Right lobe of liver (tissue), 6 donors: ENCODE data around the gene RUSF1. TPM values are rescaled to one million over a fixed set of nuclear protein-coding genes. Genes with fewer than 3 reads are reported as not detected.

ENCODE experiments used
- ATAC-seq, 4 donors: fragments of 200-7000 bp; cut with Tn5 transposase; one replicate each; pipeline ENCODE4 v1.9.1; 2020; ENCODE audit warnings: mild to moderate bottlenecking in 4 of 4, moderate library complexity in 4 of 4
- DNase-seq, 3 donors: peaks; one replicate each; pipeline ENCODE4 v3.0.0-alpha.2; 2020
- H3K27ac ChIP-seq, 3 donors: fragments of 200-600 bp; one replicate each; pipeline ENCODE4 v1.8.0; 2022
- H3K27me3 ChIP-seq, 2 donors: fragments of 200-600 bp; one replicate each; pipeline ENCODE4 v1.8.0; 2022
- H3K36me3 ChIP-seq, 4 donors: fragments of 200-600 bp; sonication (generic) in 1 of 4; one replicate each; pipeline versions ENCODE4 v1.5.1 to v1.8.0; 2017 to 2022; ENCODE audit warnings: control low read depth in 1 of 4
- H3K4me1 ChIP-seq, 4 donors: fragments of 200-600 bp; sonication (generic) in 1 of 4; one replicate each; pipeline versions ENCODE4 v1.5.1 to v1.8.0; 2017 to 2022; ENCODE audit warnings: control low read depth in 1 of 4
- H3K4me3 ChIP-seq, 3 donors: fragments of 200-600 bp; one replicate each; pipeline ENCODE4 v1.8.0; 2022
- H3K9me3 ChIP-seq, 4 donors: fragments of 200-600 bp; sonication (generic) in 1 of 4; one replicate each; pipeline versions ENCODE4 v1.5.1 to v1.8.0; 2017 to 2022; ENCODE audit warnings: control low read depth in 1 of 4
- CTCF ChIP-seq, 4 donors: fragments of 200-600 bp in 3 of 4; fragments of 450-650 bp in 1 of 4; IDR thresholded peaks; one replicate each; pipeline versions ENCODE4 v1.5.1 to v1.8.0; 2016 to 2022; ENCODE audit warnings: antibody characterized with exemption in 4 of 4, mild to moderate bottlenecking in 2 of 4
- POLR2A ChIP-seq: fragments of 450-650 bp; IDR thresholded peaks from one replicate; pipeline ENCODE4 v1.6.1; 2017; ENCODE audit warnings: antibody characterized with exemption, mild to moderate bottlenecking
- WGBS: methylation state at CpG from one replicate; pipeline ENCODE4 v1.1.6; 2018; ENCODE audit warnings: low coverage, low lambda C conversion rate; ENCODE audit not compliant: insufficient coverage; ENCODE audit errors: missing lambda C conversion rate; 5-methylcytosine and 5-hydroxymethylcytosine counted together
- intact Hi-C, 2 donors: fragments of 100-400 bp; cut with DNase I; formaldehyde crosslinking; loops; one replicate each; pipeline versions ENCODE4 v1.11.2 to v1.14.1; 2022
- total RNA-seq, 6 experiments: library from RNA; depleted of rRNA in 2 of 6; stranded (reverse); fragments of >200 nt in 2 of 6; fragmentation: NEBNext Ultra II Directional in 3 of 6; extraction: Animal tissue kit (Norgen Biotek cat#: 25700) in 3 of 6; gene quantifications; one replicate each; pipeline versions ENCODE4 v1.1.0 to v1.2.4, GENCODE V29; 2016 to 2023
- donor health status: DM: no; HTN: yes; CAD: no.
- donor health status: DM: no; HTN: no; CAD: no.
- donor health status: DM: no; HTN: no; CAD: no.
- donor health status: DM: no; HTN: yes; CAD: no.
- donor health status: DM: no; HTN: yes; CAD: no.

The RUSF1 gene
- total RNA-seq, 6 experiments from 2014 or later, result 35.8 to 70.3 (median 54.5) TPM

GRCh38 chr16:31498493-31498892, 9.7 kb downstream of the RUSF1 start:
- 100% methylated on average over 6 of the region's 8 CpGs for WGBS

GRCh38 chr16:31496670-31497069, 11.5 kb downstream of the RUSF1 start:
- intact Hi-C loops, result no loop called here
- H3K27me3 ChIP-seq, result no peaks in the 10 kb centered on the region
- H3K4me3 ChIP-seq, result no peak overlapping the region
- no peak overlapping the region for H3K27ac ChIP-seq
- no peaks in the 10 kb centered on the region for H3K9me3 ChIP-seq
- H3K36me3 ChIP-seq, result peaks cover 0 to 53% (median 12%) of the 10 kb centered on the region in 4 donors
- peaks cover 0 to 13% (median 4%) of the 10 kb centered on the region in 4 donors for H3K4me1 ChIP-seq
- no CpG with 5 or more reads among the region's 10 CpGs for WGBS
- DNase-seq, result peak in 1 of 3 donors; percentile 42
- TF ChIP-seq POLR2A, result no peak
- no peak for TF ChIP-seq CTCF (IDR thresholded peaks at IDR 0.05)
- ATAC-seq, result no peak

More at GRCh38 chr16:31498493-31498892, 9.7 kb downstream of the RUSF1 start:
- TF ChIP-seq CTCF (IDR thresholded peaks at IDR 0.05) (no peak), POLR2A (no peak)
- Histone ChIP-seq H3K27me3 (no peaks in the 10 kb centered on the region), H3K9me3 (no peaks in the 10 kb centered on the region), H3K36me3 (peaks cover 0 to 37% (median 6%) of the 10 kb centered on the region in 4 donors), H3K27ac (no peak overlapping the region), H3K4me3 (no peak overlapping the region), H3K4me1 (peaks cover 0 to 29% (median 17%) of the 10 kb centered on the region in 4 donors)
- ATAC-seq, result no peak
- no peak for DNase-seq
- intact Hi-C loops, result no loop called here

- H3K27ac ChIP-seq, result no peak overlapping the region
- H3K4me1 ChIP-seq, result peaks cover 0 to 3% (median 0%) of the 10 kb centered on the region in 4 donors
- intact Hi-C loops, result no loop called here
- DNase-seq (peak in 1 of 3 donors; percentile 50), ATAC-seq (no peak)
- no peaks in the 10 kb centered on the region for H3K27me3 ChIP-seq
- peaks cover 0 to 48% (median 9%) of the 10 kb centered on the region in 4 donors for H3K36me3 ChIP-seq
- no peak overlapping the region for H3K4me3 ChIP-seq
- no peak for TF ChIP-seq POLR2A
- no peak for TF ChIP-seq CTCF (IDR thresholded peaks at IDR 0.05)
- H3K9me3 ChIP-seq, result no peaks in the 10 kb centered on the region
- WGBS, result 92% methylated on average over 3 of the region's 18 CpGs
Observed at GRCh38 chr16:31493506-31494125, 14.6 kb downstream of the RUSF1 start.

GRCh38 chr16:31491778-31492418, 16.3 kb downstream of the RUSF1 start:
- TF ChIP-seq CTCF (IDR thresholded peaks at IDR 0.05), result no peak
- no peak for TF ChIP-seq POLR2A
- Histone ChIP-seq H3K4me1 (peaks cover 0 to 15% (median 2%) of the 10 kb centered on the region in 4 donors), H3K27ac (no peak overlapping the region), H3K4me3 (no peak overlapping the region), H3K27me3 (no peaks in the 10 kb centered on the region), H3K36me3 (peaks cover 0 to 35% (median 9%) of the 10 kb centered on the region in 4 donors), H3K9me3 (no peaks in the 10 kb centered on the region)
- intact Hi-C loops, result no loop called here
- DNase-seq (peak in 1 of 3 donors; percentile 24), ATAC-seq (no peak)
- 92% methylated on average over 4 of the region's 8 CpGs for WGBS
